Panc1 (cell line): ENCODE data around the gene FBRSL1. TPM values are rescaled to one million over a fixed set of nuclear protein-coding genes. Genes with fewer than 3 reads are reported as not detected.

Experiments
- ATAC-seq: fragments of 200-7000 bp; cut with Tn5 transposase; 2 replicates; pipeline ENCODE4 v1.9.1; 2020; ENCODE audit warnings: mild to moderate bottlenecking, moderate library complexity
- BruUV-seq: library from RNA; stranded (reverse); fragments of 400-500 nt; replicated peaks from 2 replicates; lab custom pipeline; 2021; lab: Mats Ljungman, UMichigan
- CTCF ChIA-PET: fragments of 300-600 bp; sonication (Branson Sonifier 250); formaldehyde crosslinking; loops from one replicate; lab custom pipeline; 2022; ENCODE audit warnings: antibody characterized with exemption; lab: Charles Lee
- POLR2A ChIA-PET: fragments of 300-600 bp; sonication (Branson Sonifier 250); formaldehyde crosslinking; loops from one replicate; lab custom pipeline; 2022; ENCODE audit warnings: antibody characterized with exemption; lab: Charles Lee
- DNase-seq: peaks from one replicate; pipeline ENCODE4 v3.0.0-alpha.2; 2010; ENCODE audit warnings: low read depth, low spot score
- H3K27ac ChIP-seq: 2 replicates; pipeline ENCODE4 v1.5.1; 2011; ENCODE audit warnings: mild to moderate bottlenecking, low read length, inconsistent platforms
- H3K27me3 ChIP-seq: fragments of 200-500 bp; sonication (Bioruptor generic); 2 replicates; pipeline ENCODE4 v1.6.0; 2014; ENCODE audit warnings: low read length, inconsistent platforms; ENCODE audit not compliant: control insufficient read depth, insufficient read depth
- H3K36me3 ChIP-seq: fragments of 200-500 bp; sonication (Bioruptor generic); 2 replicates; pipeline ENCODE4 v1.5.1; 2014; ENCODE audit warnings: inconsistent platforms, mild to moderate bottlenecking, low read length, moderate library complexity; ENCODE audit not compliant: control insufficient read depth, insufficient read depth
- H3K4me1 ChIP-seq: 2 replicates; pipeline ENCODE4 v1.5.1; 2011; ENCODE audit warnings: inconsistent platforms, mild to moderate bottlenecking, low read length, moderate library complexity; ENCODE audit not compliant: control insufficient read depth, insufficient read depth
- H3K4me3 ChIP-seq, 2 experiments: 2 replicates each; pipeline ENCODE4 v1.5.1; 2011 to 2012; ENCODE audit warnings: low read depth in 2 of 2, low read length in 2 of 2, mild to moderate bottlenecking in 2 of 2, inconsistent platforms in 1 of 2, moderate library complexity in 1 of 2
- H3K9me3 ChIP-seq: fragments of 200-500 bp; sonication (Bioruptor generic); 2 replicates; pipeline ENCODE4 v1.5.1; 2014; ENCODE audit warnings: low read depth, mild to moderate bottlenecking, inconsistent platforms, low read length, moderate library complexity; ENCODE audit not compliant: control insufficient read depth, insufficient read depth
- POLR2AphosphoS5 ChIP-seq: IDR thresholded peaks from 2 replicates; pipeline ENCODE4 v1.6.1; 2012; ENCODE audit warnings: mild to moderate bottlenecking, low read depth, low read length, moderate library complexity
- SIN3A ChIP-seq: IDR thresholded peaks from 2 replicates; pipeline ENCODE4 v1.6.1; 2012; ENCODE audit warnings: low read depth, mild to moderate bottlenecking, low read length, moderate library complexity, borderline replicate concordance; ENCODE audit not compliant: insufficient read depth
- TCF7L2 ChIP-seq: IDR thresholded peaks from 2 replicates; pipeline ENCODE4 v1.6.1; 2011; ENCODE audit warnings: mild to moderate bottlenecking, low read depth, low read length, inconsistent platforms
- in situ Hi-C: cut with HindIII; loops from 2 replicates; pipeline ENCODE4 v1.10.0; 2016; ENCODE audit warnings: low sequenced_read_pairs, low pct_unique_long_range_greater_than_20kb
- intact Hi-C: fragments of 100-400 bp; cut with micrococcal nuclease; formaldehyde crosslinking; loops from one replicate; pipeline ENCODE4 v1.10.0; 2022; ENCODE audit not compliant: unreplicated experiment
- total RNA-seq: library from RNA; stranded (reverse); gene quantifications from one replicate; pipeline ENCODE4 v1.2.1, GENCODE V29; 2021; ENCODE audit not compliant: unreplicated experiment
- TF ChIP-seq, protein P1 (sequence below), 2 experiments: IDR thresholded peaks; 2 replicates each; pipeline ENCODE4 v1.6.1; 2011 to 2012; ENCODE audit warnings: low read depth in 2 of 2, control low read depth in 1 of 2, low read length in 1 of 2, mild to moderate bottlenecking in 1 of 2, moderate library complexity in 1 of 2; ENCODE audit not compliant: insufficient read depth in 1 of 2
- TF ChIP-seq, protein P2 (sequence below): fragments of 450-650 bp; IDR thresholded peaks from 2 replicates; pipeline ENCODE4 v1.5.1; 2017; ENCODE audit warnings: mild to moderate bottlenecking

FBRSL1 gene
- total RNA-seq, 1 experiment from 2014 or later, result 104 TPM

DNA sequence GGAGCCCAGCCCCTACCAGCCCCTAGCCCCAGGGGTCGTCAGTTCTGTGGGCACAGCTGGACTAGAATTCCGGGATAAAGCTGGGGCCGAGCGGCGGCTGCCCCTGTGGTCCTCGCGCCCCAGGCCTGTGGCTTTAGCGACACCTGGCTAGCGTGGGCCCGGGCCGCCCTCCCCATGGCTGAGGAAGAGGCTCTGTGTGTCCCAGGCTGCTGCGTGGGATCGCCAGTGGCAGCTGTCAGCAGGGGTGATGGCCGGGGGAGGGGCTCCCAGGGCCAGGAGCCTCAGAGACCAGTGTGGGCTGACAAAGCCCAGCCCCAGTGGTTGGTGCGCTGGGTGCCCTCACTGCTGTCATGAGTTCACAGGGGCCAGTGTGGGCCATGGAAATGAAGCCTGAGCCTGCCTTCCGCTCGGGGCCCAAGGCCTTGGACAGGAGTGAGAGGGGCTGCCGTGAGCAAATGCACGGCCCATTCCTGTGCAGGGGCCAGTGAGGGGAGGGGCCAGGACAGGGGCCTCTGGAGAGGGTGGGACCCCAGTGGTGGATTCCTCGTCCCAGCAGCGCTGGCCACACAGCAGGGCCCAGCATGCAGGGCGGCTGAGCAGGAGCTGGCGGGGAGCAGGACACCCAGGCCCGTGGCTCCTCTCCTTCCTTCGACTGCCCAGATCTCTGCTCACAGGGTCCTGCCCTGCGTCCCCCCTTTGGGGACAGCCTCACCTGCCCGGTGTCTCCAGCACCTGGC, 11.4 kb downstream of the FBRSL1 start:
- TF ChIP-seq POLR2AphosphoS5 (no peak), SIN3A (no peak), TCF7L2 (no peak)
- TF ChIP-seq, protein P1, sequence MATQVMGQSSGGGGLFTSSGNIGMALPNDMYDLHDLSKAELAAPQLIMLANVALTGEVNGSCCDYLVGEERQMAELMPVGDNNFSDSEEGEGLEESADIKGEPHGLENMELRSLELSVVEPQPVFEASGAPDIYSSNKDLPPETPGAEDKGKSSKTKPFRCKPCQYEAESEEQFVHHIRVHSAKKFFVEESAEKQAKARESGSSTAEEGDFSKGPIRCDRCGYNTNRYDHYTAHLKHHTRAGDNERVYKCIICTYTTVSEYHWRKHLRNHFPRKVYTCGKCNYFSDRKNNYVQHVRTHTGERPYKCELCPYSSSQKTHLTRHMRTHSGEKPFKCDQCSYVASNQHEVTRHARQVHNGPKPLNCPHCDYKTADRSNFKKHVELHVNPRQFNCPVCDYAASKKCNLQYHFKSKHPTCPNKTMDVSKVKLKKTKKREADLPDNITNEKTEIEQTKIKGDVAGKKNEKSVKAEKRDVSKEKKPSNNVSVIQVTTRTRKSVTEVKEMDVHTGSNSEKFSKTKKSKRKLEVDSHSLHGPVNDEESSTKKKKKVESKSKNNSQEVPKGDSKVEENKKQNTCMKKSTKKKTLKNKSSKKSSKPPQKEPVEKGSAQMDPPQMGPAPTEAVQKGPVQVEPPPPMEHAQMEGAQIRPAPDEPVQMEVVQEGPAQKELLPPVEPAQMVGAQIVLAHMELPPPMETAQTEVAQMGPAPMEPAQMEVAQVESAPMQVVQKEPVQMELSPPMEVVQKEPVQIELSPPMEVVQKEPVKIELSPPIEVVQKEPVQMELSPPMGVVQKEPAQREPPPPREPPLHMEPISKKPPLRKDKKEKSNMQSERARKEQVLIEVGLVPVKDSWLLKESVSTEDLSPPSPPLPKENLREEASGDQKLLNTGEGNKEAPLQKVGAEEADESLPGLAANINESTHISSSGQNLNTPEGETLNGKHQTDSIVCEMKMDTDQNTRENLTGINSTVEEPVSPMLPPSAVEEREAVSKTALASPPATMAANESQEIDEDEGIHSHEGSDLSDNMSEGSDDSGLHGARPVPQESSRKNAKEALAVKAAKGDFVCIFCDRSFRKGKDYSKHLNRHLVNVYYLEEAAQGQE (IDR thresholded peaks at IDR 0.05; ENCODE audit: insufficient read depth in 1 of 2, low read depth in 2 of 2, low read length in 1 of 2), result no peak
- TF ChIP-seq, protein P2, sequence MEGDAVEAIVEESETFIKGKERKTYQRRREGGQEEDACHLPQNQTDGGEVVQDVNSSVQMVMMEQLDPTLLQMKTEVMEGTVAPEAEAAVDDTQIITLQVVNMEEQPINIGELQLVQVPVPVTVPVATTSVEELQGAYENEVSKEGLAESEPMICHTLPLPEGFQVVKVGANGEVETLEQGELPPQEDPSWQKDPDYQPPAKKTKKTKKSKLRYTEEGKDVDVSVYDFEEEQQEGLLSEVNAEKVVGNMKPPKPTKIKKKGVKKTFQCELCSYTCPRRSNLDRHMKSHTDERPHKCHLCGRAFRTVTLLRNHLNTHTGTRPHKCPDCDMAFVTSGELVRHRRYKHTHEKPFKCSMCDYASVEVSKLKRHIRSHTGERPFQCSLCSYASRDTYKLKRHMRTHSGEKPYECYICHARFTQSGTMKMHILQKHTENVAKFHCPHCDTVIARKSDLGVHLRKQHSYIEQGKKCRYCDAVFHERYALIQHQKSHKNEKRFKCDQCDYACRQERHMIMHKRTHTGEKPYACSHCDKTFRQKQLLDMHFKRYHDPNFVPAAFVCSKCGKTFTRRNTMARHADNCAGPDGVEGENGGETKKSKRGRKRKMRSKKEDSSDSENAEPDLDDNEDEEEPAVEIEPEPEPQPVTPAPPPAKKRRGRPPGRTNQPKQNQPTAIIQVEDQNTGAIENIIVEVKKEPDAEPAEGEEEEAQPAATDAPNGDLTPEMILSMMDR, result no peak
- DNase-seq, result no peak
- H3K27ac ChIP-seq, result no peak overlapping the region
- in situ Hi-C loops, result no loop called here
- CTCF ChIA-PET, result no interaction called here
- H3K9me3 ChIP-seq, result no peaks in the 10 kb centered on the region
- H3K4me3 ChIP-seq, result no peak overlapping the region
- no peaks in the 10 kb centered on the region for H3K27me3 ChIP-seq
- ATAC-seq, result no peak
- POLR2A ChIA-PET, result interaction anchor here (0.6 kb wide), 1 partner anchor 382 kb away, joined by 3 read pairs; no protein-coding TSS in a partner anchor
- intact Hi-C loops, result no loop called here
- H3K4me1 ChIP-seq, result peaks cover 35% of the 10 kb centered on the region
- no TSS peak for BruUV-seq
- H3K36me3 ChIP-seq, result no peaks in the 10 kb centered on the region

DNA sequence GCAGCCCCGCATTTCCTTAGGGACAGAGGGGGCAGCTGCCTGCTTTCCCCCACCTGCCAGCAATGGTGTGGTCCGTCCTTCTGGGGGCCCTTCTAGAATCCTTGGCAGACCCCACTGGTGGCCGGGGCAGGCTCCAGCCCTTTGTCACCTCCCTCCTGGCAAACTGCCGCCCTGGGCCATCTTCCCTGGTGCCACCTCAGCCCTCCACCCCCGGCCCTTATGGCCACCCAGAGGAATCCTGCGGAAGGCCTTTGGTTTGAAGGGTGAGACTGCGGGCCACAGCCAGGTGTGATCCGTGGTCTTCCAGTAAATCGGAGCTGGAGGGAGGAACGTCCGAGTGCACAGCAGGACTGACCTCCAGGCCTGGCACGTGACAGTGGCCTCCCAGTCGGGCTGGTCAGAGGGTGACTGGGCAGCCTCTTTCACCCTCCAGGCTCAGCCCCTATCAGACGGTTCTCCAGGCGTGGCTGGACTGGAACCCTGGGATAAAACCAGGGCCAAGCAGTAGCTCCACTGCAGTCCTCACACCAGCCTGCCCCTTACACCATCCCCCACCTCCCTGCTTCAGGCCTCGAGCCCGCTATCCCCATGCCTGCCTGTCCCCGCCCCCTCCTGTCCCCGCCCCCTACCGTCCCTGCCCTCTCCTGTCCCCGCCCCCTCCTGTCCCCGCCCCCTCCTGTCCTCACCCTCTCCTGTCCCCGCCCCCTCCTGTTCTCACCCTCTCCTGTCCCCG, 12.4 kb downstream of the FBRSL1 start:
- CTCF ChIA-PET, result no interaction called here
- ATAC-seq, result no peak
- intact Hi-C loops, result no loop called here
- no peaks in the 10 kb centered on the region for H3K9me3 ChIP-seq
- TF ChIP-seq, protein P2, result no peak
- TF ChIP-seq TCF7L2, result no peak
- POLR2A ChIA-PET, result no interaction called here
- in situ Hi-C loops, result no loop called here
- H3K4me3 ChIP-seq, result no peak overlapping the region
- DNase-seq, result no peak
- H3K4me1 ChIP-seq, result peaks cover 45% of the 10 kb centered on the region
- no peaks in the 10 kb centered on the region for H3K36me3 ChIP-seq
- H3K27me3 ChIP-seq, result no peaks in the 10 kb centered on the region
- no peak overlapping the region for H3K27ac ChIP-seq
- no TSS peak for BruUV-seq
